Measurements from ENCODE around the gene SLC66A2.

The SLC66A2 gene

DNA sequence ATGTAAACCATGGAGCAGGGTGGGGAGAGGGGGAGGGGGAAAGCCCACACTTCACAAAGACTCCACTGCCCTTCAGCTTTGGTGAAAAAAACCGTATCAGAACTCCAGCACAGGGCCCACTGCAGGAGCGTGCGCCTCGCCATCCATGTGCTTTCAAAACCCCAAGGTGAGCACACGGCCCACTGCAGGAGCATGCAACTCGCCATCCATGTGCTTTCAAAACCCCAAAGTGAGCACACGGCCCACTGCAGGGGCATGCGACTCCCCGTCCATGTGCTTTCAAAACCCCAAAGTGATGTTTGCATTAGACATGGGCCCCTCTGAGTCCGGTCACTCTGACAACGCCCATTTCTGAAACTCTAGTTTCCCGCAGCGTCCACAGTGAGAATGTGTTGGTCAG, 29.1 kb upstream of the SLC66A2 start:
- DNase-seq (ENCODE audit: low spot score in 2 of 2) (no peak), ATAC-seq (replicated peaks; ENCODE audit: extremely low read depth, poor library complexity, severe bottlenecking) (no peak)
- Mint-ChIP-seq H3K4me3 (no peak overlapping the region), H3K4me1 (peaks cover 54% of the 10 kb centered on the region), H3K27ac (ENCODE audit: low read depth) (no peak overlapping the region), H3K9me3 (no peaks in the 10 kb centered on the region), H3K27me3 (no peaks in the 10 kb centered on the region), H3K36me3 (ENCODE audit: insufficient read depth) (peaks cover 26% of the 10 kb centered on the region)

- Mint-ChIP-seq H3K4me1 (peaks cover 52% of the 10 kb centered on the region), H3K27ac (ENCODE audit: low read depth) (no peak overlapping the region), H3K9me3 (no peaks in the 10 kb centered on the region), H3K36me3 (ENCODE audit: insufficient read depth) (peaks cover 20% of the 10 kb centered on the region), H3K4me3 (no peak overlapping the region), H3K27me3 (no peaks in the 10 kb centered on the region)
- no peak for DNase-seq (ENCODE audit: low spot score in 2 of 2)
- ATAC-seq (replicated peaks; ENCODE audit: extremely low read depth, poor library complexity, severe bottlenecking), result no peak
Measured at GRCh38 chr18:79979843-79980242, 28.4 kb upstream of the SLC66A2 start.

- ATAC-seq (replicated peaks; ENCODE audit: extremely low read depth, poor library complexity, severe bottlenecking) (no peak), DNase-seq (ENCODE audit: low spot score in 2 of 2) (no peak)
- Mint-ChIP-seq H3K9me3 (no peaks in the 10 kb centered on the region), H3K27me3 (no peaks in the 10 kb centered on the region), H3K27ac (ENCODE audit: low read depth) (no peak overlapping the region), H3K4me1 (peaks cover 30% of the 10 kb centered on the region), H3K36me3 (ENCODE audit: insufficient read depth) (peaks cover 32% of the 10 kb centered on the region), H3K4me3 (no peak overlapping the region)
Measured at GRCh38 chr18:79975985-79976680, 24.7 kb upstream of the SLC66A2 start.

DNA sequence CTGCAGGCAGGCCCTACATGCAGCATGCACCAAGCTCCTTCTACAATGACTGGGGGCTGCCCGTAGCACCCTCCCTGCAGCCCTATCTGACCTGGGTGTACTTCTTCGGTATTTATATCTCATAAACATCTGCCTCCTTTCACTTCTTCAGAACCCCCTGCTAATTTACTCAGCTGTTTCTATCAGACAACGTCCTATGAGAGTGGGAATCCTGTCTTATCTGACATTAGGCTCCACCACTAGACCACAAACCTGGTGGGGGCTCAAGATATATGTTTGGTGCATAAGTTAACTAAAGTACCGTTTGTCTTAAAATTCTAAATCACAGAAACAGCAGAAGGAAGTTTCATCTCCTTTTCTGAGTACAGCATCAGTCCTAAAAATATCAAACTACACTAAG, 23.6 kb upstream of the SLC66A2 start:
- DNase-seq (ENCODE audit: low spot score in 2 of 2), result no peak
- Mint-ChIP-seq H3K27ac (ENCODE audit: low read depth) (no peak overlapping the region), H3K36me3 (ENCODE audit: insufficient read depth) (peaks cover 35% of the 10 kb centered on the region), H3K27me3 (no peaks in the 10 kb centered on the region), H3K4me3 (no peak overlapping the region), H3K4me1 (peaks cover 35% of the 10 kb centered on the region), H3K9me3 (no peaks in the 10 kb centered on the region)
- no peak for ATAC-seq (replicated peaks; ENCODE audit: extremely low read depth, poor library complexity, severe bottlenecking)

GRCh38 chr18:79974025-79974654, 22.7 kb upstream of the SLC66A2 start:
- no peaks in the 10 kb centered on the region for H3K27me3 Mint-ChIP-seq
- ATAC-seq (replicated peaks; ENCODE audit: extremely low read depth, poor library complexity, severe bottlenecking) (no peak), DNase-seq (ENCODE audit: low spot score in 2 of 2) (no peak)
- H3K36me3 Mint-ChIP-seq (ENCODE audit: insufficient read depth), result peaks cover 39% of the 10 kb centered on the region
- H3K9me3 Mint-ChIP-seq, result no peaks in the 10 kb centered on the region
- H3K27ac Mint-ChIP-seq (ENCODE audit: low read depth), result no peak overlapping the region
- peaks cover 34% of the 10 kb centered on the region for H3K4me1 Mint-ChIP-seq
- no peak overlapping the region for H3K4me3 Mint-ChIP-seq

DNA sequence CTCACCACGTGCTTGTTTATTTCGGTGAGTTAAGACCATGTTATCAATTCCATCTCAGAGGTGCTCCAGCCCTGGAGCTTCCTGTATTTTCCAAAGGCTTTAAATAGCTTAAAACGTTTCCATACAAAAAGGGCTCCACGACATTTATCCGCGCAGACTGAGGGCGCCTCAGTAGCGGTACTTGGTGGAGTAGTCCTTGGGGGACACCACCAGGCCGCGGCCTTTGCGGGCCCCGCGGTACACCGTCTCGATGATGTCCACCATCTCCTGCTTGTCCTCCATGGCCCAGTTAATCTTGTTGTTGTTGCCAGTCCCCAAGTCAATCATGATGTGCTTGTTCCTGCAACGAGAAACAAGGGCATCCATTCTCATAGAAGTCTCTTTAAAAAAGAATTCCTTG, 22.1 kb upstream of the SLC66A2 start:
- H3K36me3 Mint-ChIP-seq (ENCODE audit: insufficient read depth), result peaks cover 36% of the 10 kb centered on the region
- H3K4me3 Mint-ChIP-seq, result no peak overlapping the region
- H3K27me3 Mint-ChIP-seq, result no peaks in the 10 kb centered on the region
- peaks cover 34% of the 10 kb centered on the region for H3K4me1 Mint-ChIP-seq
- ATAC-seq (replicated peaks; ENCODE audit: extremely low read depth, poor library complexity, severe bottlenecking) (no peak), DNase-seq (ENCODE audit: low spot score in 2 of 2) (no peak)
- no peaks in the 10 kb centered on the region for H3K9me3 Mint-ChIP-seq
- no peak overlapping the region for H3K27ac Mint-ChIP-seq (ENCODE audit: low read depth)

DNA sequence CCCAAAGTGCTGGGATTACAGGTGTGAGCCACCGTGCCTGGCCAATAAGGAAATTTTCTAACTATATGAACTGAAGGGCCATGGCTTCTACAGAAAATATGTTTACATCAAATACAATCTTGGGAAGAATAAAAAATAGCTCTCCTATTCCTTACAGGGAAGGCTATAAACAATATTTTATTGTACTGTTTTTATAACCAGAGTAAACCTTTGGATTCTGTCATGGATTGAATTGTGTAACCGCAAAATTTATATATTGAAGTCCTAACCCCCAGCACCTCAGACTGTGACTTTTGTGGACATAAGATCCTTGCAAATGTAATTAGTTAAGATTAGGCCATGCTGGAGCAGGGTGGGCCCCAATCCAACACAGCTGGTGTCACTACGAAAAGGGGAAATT, 21.3 kb upstream of the SLC66A2 start:
- Mint-ChIP-seq H3K36me3 (ENCODE audit: insufficient read depth) (peaks cover 37% of the 10 kb centered on the region), H3K27me3 (no peaks in the 10 kb centered on the region), H3K4me1 (peaks cover 28% of the 10 kb centered on the region), H3K27ac (ENCODE audit: low read depth) (peak overlapping the region; percentile 74), H3K4me3 (no peak overlapping the region), H3K9me3 (no peaks in the 10 kb centered on the region)
- ATAC-seq (replicated peaks; ENCODE audit: extremely low read depth, poor library complexity, severe bottlenecking), result no peak
- no peak for DNase-seq (ENCODE audit: low spot score in 2 of 2)

DNA sequence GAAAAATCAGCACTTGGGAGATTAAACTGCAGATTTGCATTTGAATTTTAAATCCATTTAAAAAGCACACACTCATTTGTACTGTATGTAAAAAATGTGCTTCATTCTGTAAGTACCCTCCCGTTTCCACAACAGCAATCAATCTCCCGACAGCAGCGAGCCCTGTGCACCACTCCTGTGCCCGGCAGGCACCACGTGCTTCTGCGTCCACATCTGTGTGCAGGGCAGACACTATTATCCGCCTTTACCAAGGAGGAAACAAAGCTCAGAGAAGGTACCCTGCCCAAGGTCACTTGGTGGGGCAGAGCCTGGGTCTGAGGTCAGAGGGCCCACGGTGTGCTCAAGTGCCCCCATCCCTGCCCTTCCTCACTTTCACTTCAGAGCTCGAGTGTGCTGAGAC, 20.5 kb upstream of the SLC66A2 start:
- H3K36me3 Mint-ChIP-seq (ENCODE audit: insufficient read depth), result peaks cover 36% of the 10 kb centered on the region

GRCh38 chr18:79971211-79971952, 19.9 kb upstream of the SLC66A2 start:
- Mint-ChIP-seq H3K36me3 (ENCODE audit: insufficient read depth) (peaks cover 36% of the 10 kb centered on the region), H3K27ac (ENCODE audit: low read depth) (peak overlapping the region; percentile 74), H3K4me1 (peaks cover 28% of the 10 kb centered on the region), H3K27me3 (no peaks in the 10 kb centered on the region), H3K4me3 (peak overlapping the region; percentile 22), H3K9me3 (no peaks in the 10 kb centered on the region)
- DNase-seq (ENCODE audit: low spot score in 2 of 2) (peak in 1 of 2 donors; percentile 23), ATAC-seq (replicated peaks; ENCODE audit: extremely low read depth, poor library complexity, severe bottlenecking) (peak; percentile 88)

More for the DNA sequence above, 20.5 kb upstream of the SLC66A2 start:
- Mint-ChIP-seq H3K27me3 (no peaks in the 10 kb centered on the region), H3K4me1 (peaks cover 28% of the 10 kb centered on the region), H3K27ac (ENCODE audit: low read depth) (peak overlapping the region; percentile 74), H3K9me3 (no peaks in the 10 kb centered on the region), H3K4me3 (peak overlapping the region; percentile 22)
- DNase-seq (ENCODE audit: low spot score in 2 of 2), result no peak
- ATAC-seq (replicated peaks; ENCODE audit: extremely low read depth, poor library complexity, severe bottlenecking), result no peak

DNA sequence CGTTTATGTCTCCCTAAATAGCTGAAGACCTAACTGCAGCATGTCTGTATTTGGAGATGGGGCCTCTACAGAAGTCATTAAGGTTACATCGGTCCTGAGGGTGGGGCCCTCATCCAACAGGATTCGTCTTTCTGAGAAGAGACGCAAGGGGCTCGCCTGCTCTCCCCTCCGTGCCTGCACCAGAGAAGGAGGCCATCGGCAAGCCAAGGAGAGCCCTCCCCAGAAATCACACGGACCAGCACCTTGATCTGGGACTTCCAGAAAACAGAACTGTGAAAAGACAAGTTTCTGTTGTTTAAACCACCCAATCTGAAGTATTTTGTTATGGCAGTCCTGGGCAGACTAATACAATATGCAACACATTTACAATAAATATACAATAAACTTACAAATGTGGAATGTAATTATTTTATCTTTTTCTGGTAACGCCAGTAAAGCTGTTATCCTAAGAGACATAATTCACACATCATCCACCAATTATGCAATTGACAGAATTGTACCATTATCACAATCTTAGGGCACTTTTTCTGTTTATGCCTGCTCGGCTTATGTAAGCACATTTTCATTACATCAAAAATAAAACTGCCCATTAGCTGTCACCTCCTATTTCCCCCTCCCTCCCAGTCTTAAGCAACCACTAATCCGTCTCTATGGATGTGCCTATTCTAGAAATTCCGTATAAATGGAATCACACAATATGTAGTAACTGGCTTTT, 19.1 kb upstream of the SLC66A2 start:
- no peak for DNase-seq (ENCODE audit: low spot score in 2 of 2)
- peaks cover 28% of the 10 kb centered on the region for H3K4me1 Mint-ChIP-seq
- peaks cover 34% of the 10 kb centered on the region for H3K36me3 Mint-ChIP-seq (ENCODE audit: insufficient read depth)
- H3K27ac Mint-ChIP-seq (ENCODE audit: low read depth), result no peak overlapping the region
- no peaks in the 10 kb centered on the region for H3K27me3 Mint-ChIP-seq
- no peak overlapping the region for H3K4me3 Mint-ChIP-seq
- no peaks in the 10 kb centered on the region for H3K9me3 Mint-ChIP-seq
- ATAC-seq (replicated peaks; ENCODE audit: extremely low read depth, poor library complexity, severe bottlenecking), result no peak

- DNase-seq (ENCODE audit: low spot score in 2 of 2) (no peak), ATAC-seq (replicated peaks; ENCODE audit: extremely low read depth, poor library complexity, severe bottlenecking) (no peak)
- Mint-ChIP-seq H3K36me3 (ENCODE audit: insufficient read depth) (peaks cover 18% of the 10 kb centered on the region), H3K27ac (ENCODE audit: low read depth) (peak overlapping the region; percentile 25), H3K4me3 (peak overlapping the region; percentile 76), H3K9me3 (no peaks in the 10 kb centered on the region), H3K27me3 (no peaks in the 10 kb centered on the region), H3K4me1 (peaks cover 26% of the 10 kb centered on the region)
Measured at GRCh38 chr18:79965119-79965902, 13.9 kb upstream of the SLC66A2 start.

Measured in central memory CD8-positive, alpha-beta T cell (primary cell).